ENCODE data around the gene DHRS7C.

Gene DHRS7C

DNA sequence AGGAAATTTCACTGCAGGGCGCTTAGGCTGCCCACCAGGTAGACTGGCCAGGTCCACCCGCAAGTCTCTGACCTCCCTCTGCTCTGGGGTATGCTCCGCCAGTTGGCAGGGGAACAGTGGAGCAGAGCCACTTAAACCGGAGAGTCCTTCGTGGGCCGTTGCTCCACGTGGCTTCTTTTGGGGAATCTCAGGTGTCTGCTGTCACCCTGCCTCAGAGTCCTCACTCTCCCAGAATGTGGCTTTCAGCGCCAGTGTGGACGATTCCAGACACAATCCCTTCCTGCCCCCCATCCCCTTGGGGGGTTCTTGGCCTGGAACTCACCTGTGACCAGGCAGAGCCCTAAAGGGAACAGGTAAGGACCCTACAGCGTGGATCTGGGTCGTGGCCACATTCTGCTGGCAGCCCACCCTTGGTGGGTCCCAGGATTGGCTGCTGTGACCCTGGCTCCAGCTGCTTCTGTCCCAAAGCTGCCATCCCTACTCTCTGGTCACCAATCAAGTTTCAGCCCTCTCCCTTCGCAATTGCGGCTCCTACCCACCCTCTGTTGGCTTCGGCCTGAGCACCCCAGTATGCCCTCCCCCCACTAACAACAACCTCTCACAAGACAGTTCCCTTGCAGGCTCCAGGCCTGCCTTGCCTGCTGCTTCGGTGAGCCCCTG, 22.2 kb downstream of the DHRS7C start:
- Histone ChIP-seq H3K4me3 (ENCODE audit: low read depth in 1 of 5, low read length in 5 of 5) (no peak overlapping the region), H3K9me3 (ENCODE audit: control insufficient read depth in 5 of 5, low read length in 5 of 5) (no peaks in the 10 kb centered on the region), H3K9ac (ENCODE audit: low read length in 5 of 5) (no peak overlapping the region), H3K4me1 (ENCODE audit: control insufficient read depth in 5 of 5, insufficient read depth in 5 of 5, low read length in 5 of 5) (peaks cover 2 to 24% (median 15%) of the 10 kb centered on the region in 5 donors), H3K27ac (ENCODE audit: low read depth, low read length) (no peak overlapping the region), H3K27me3 (ENCODE audit: control insufficient read depth in 5 of 5, insufficient read depth in 4 of 5, low read length in 5 of 5) (no peaks in the 10 kb centered on the region), H3K36me3 (ENCODE audit: control insufficient read depth in 5 of 5, insufficient read depth in 5 of 5, low read length in 5 of 5) (no peaks in the 10 kb centered on the region)

DNA sequence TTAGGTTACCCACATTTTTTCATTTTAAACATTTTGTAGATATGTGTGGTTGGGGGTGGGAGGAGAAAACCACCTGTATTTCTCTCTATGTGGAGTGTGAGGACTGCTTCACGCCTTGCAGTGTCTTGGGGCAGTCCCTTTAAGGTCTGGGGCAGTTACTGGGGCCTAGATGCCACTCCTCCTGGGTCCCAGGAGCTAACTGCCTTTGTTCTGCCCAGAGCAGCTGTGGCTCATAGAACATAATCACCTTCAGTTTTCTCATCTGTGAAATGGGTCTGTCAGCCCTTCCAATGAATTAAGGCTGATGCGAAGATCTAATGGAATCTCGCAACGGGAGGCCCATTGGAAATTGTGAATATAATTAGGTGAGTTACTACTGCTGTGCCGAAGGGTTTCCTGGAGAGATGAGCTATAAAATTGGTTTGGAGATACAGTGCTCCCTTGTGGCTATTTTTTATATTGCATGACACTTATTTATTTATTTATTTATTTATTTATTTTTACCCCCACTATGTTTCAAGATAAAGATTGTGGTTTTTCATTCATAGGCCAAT, 22.9 kb downstream of the DHRS7C start:
- H3K27me3 ChIP-seq (ENCODE audit: control insufficient read depth in 5 of 5, insufficient read depth in 4 of 5, low read length in 5 of 5), result no peaks in the 10 kb centered on the region
- no peak overlapping the region for H3K9ac ChIP-seq (ENCODE audit: low read length in 5 of 5)
- H3K4me3 ChIP-seq (ENCODE audit: low read depth in 1 of 5, low read length in 5 of 5), result no peak overlapping the region
- H3K27ac ChIP-seq (ENCODE audit: low read depth, low read length), result no peak overlapping the region
- H3K36me3 ChIP-seq (ENCODE audit: control insufficient read depth in 5 of 5, insufficient read depth in 5 of 5, low read length in 5 of 5), result no peaks in the 10 kb centered on the region
- no peaks in the 10 kb centered on the region for H3K9me3 ChIP-seq (ENCODE audit: control insufficient read depth in 5 of 5, low read length in 5 of 5)
- peaks cover 2 to 31% (median 20%) of the 10 kb centered on the region in 5 donors for H3K4me1 ChIP-seq (ENCODE audit: control insufficient read depth in 5 of 5, insufficient read depth in 5 of 5, low read length in 5 of 5)

DNA sequence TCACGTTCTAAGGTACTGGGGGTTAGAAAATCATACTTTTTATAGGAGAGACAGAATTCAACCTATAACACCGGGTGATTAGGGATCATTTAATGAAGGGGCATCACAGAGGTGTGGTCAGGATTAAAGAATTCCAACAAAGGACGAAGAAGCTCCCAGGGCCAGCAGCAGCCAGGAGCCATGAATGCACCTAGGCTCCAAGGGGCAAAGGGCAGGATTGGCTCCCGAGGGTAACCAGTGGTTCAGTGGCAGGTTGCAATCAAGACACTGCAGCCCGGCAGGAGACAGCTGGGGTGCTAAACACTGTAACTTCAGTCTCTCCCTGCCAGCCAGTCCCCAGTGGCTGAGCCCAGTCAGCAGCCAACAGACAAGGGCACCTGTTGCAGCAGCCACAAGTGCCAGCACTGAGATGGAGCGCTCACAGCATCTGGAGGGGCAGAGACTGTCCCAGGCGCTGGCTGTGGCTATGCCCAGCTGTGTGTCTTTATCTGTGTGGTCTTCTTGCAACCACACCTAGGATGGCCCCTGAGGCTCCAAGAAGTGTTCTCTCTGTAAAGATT, 23.9 kb downstream of the DHRS7C start:
- Histone ChIP-seq H3K27ac (ENCODE audit: low read depth, low read length) (no peak overlapping the region), H3K9me3 (ENCODE audit: control insufficient read depth in 5 of 5, low read length in 5 of 5) (no peaks in the 10 kb centered on the region), H3K4me3 (ENCODE audit: low read depth in 1 of 5, low read length in 5 of 5) (no peak overlapping the region), H3K36me3 (ENCODE audit: control insufficient read depth in 5 of 5, insufficient read depth in 5 of 5, low read length in 5 of 5) (no peaks in the 10 kb centered on the region), H3K9ac (ENCODE audit: low read length in 5 of 5) (no peak overlapping the region), H3K4me1 (ENCODE audit: control insufficient read depth in 5 of 5, insufficient read depth in 5 of 5, low read length in 5 of 5) (peaks cover 2 to 33% (median 20%) of the 10 kb centered on the region in 5 donors), H3K27me3 (ENCODE audit: control insufficient read depth in 5 of 5, insufficient read depth in 4 of 5, low read length in 5 of 5) (no peaks in the 10 kb centered on the region)

GRCh38 chr17:9766970-9767369, 24.4 kb downstream of the DHRS7C start:
- H3K4me1 ChIP-seq (ENCODE audit: control insufficient read depth in 5 of 5, insufficient read depth in 5 of 5, low read length in 5 of 5), result peaks cover 2 to 33% (median 20%) of the 10 kb centered on the region in 5 donors
- H3K27ac ChIP-seq (ENCODE audit: low read depth, low read length), result no peak overlapping the region
- no peak overlapping the region for H3K9ac ChIP-seq (ENCODE audit: low read length in 5 of 5)
- H3K36me3 ChIP-seq (ENCODE audit: control insufficient read depth in 5 of 5, insufficient read depth in 5 of 5, low read length in 5 of 5), result no peaks in the 10 kb centered on the region
- H3K9me3 ChIP-seq (ENCODE audit: control insufficient read depth in 5 of 5, low read length in 5 of 5), result no peaks in the 10 kb centered on the region
- H3K27me3 ChIP-seq (ENCODE audit: control insufficient read depth in 5 of 5, insufficient read depth in 4 of 5, low read length in 5 of 5), result no peaks in the 10 kb centered on the region
- no peak overlapping the region for H3K4me3 ChIP-seq (ENCODE audit: low read depth in 1 of 5, low read length in 5 of 5)

GRCh38 chr17:9765322-9765721, 26.1 kb downstream of the DHRS7C start:
- no peak overlapping the region for H3K9ac ChIP-seq (ENCODE audit: low read length in 5 of 5)
- H3K27me3 ChIP-seq (ENCODE audit: control insufficient read depth in 5 of 5, insufficient read depth in 4 of 5, low read length in 5 of 5), result no peaks in the 10 kb centered on the region
- H3K4me1 ChIP-seq (ENCODE audit: control insufficient read depth in 5 of 5, insufficient read depth in 5 of 5, low read length in 5 of 5), result peaks cover 2 to 33% (median 20%) of the 10 kb centered on the region in 5 donors
- no peaks in the 10 kb centered on the region for H3K36me3 ChIP-seq (ENCODE audit: control insufficient read depth in 5 of 5, insufficient read depth in 5 of 5, low read length in 5 of 5)
- no peak overlapping the region for H3K4me3 ChIP-seq (ENCODE audit: low read depth in 1 of 5, low read length in 5 of 5)
- H3K9me3 ChIP-seq (ENCODE audit: control insufficient read depth in 5 of 5, low read length in 5 of 5), result no peaks in the 10 kb centered on the region
- H3K27ac ChIP-seq (ENCODE audit: low read depth, low read length), result no peak overlapping the region

GRCh38 chr17:9763643-9764042, 27.7 kb downstream of the DHRS7C start:
- no peak overlapping the region for H3K9ac ChIP-seq (ENCODE audit: low read length in 5 of 5)
- H3K27me3 ChIP-seq (ENCODE audit: control insufficient read depth in 5 of 5, insufficient read depth in 4 of 5, low read length in 5 of 5), result no peaks in the 10 kb centered on the region
- no peaks in the 10 kb centered on the region for H3K36me3 ChIP-seq (ENCODE audit: control insufficient read depth in 5 of 5, insufficient read depth in 5 of 5, low read length in 5 of 5)
- peak overlapping the region; percentile 83 for H3K27ac ChIP-seq (ENCODE audit: low read depth, low read length)
- H3K4me3 ChIP-seq (ENCODE audit: low read depth in 1 of 5, low read length in 5 of 5), result no peak overlapping the region
- H3K9me3 ChIP-seq (ENCODE audit: control insufficient read depth in 5 of 5, low read length in 5 of 5), result no peaks in the 10 kb centered on the region
- H3K4me1 ChIP-seq (ENCODE audit: control insufficient read depth in 5 of 5, insufficient read depth in 5 of 5, low read length in 5 of 5), result peaks cover 2 to 33% (median 20%) of the 10 kb centered on the region in 5 donors

DNA sequence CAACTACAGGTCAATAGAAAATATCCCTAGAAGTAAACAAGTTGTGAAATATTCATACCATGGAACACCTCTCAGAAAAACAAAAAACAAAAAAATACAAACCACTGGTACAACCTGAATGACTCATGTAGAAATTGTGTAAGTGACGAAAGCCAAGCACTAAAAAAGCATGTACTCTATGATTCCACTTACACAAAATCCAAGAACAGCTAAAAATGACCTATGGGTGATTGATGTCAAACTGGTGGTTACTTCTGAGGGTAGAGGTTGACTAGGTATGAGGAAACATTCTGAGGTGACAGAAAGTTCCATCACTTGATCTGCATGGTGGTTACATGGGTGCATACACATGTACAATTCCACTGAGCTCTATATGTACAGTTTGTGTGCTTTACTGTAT, 31.1 kb downstream of the DHRS7C start:
- H3K4me1 ChIP-seq (ENCODE audit: control insufficient read depth in 5 of 5, insufficient read depth in 5 of 5, low read length in 5 of 5), result peaks cover 2 to 10% (median 8%) of the 10 kb centered on the region in 5 donors
- no peak overlapping the region for H3K9ac ChIP-seq (ENCODE audit: low read length in 5 of 5)
- H3K9me3 ChIP-seq (ENCODE audit: control insufficient read depth in 5 of 5, low read length in 5 of 5), result peaks cover 0 to under 1% (median 0%) of the 10 kb centered on the region in 5 donors
- no peak overlapping the region for H3K27ac ChIP-seq (ENCODE audit: low read depth, low read length)
- no peak overlapping the region for H3K4me3 ChIP-seq (ENCODE audit: low read depth in 1 of 5, low read length in 5 of 5)
- no peaks in the 10 kb centered on the region for H3K27me3 ChIP-seq (ENCODE audit: control insufficient read depth in 5 of 5, insufficient read depth in 4 of 5, low read length in 5 of 5)
- no peaks in the 10 kb centered on the region for H3K36me3 ChIP-seq (ENCODE audit: control insufficient read depth in 5 of 5, insufficient read depth in 5 of 5, low read length in 5 of 5)

DNA sequence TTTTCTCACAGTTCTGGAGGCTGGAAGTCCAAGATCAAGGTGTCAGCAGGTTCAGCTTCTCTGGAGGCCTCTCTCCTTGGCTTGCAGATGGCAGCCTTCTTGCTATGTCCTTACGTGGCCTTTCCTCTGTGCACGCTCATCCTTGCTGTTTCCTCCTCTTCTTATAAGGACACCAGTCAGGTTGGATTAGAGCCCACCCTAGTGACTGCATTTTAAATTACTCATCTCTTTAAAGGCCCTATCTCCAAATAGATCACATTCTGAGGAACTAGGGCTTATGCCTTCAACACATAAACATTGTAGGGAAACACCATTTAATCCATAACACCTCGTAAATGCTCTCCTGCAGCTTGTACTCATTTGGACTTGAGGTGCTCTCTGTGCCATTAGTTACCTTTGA, 36.3 kb downstream of the DHRS7C start:
- H3K27ac ChIP-seq (ENCODE audit: low read depth, low read length), result no peak overlapping the region
- no peaks in the 10 kb centered on the region for H3K36me3 ChIP-seq (ENCODE audit: control insufficient read depth in 5 of 5, insufficient read depth in 5 of 5, low read length in 5 of 5)
- H3K9ac ChIP-seq (ENCODE audit: low read length in 5 of 5), result no peak overlapping the region
- H3K4me3 ChIP-seq (ENCODE audit: low read depth in 1 of 5, low read length in 5 of 5), result no peak overlapping the region
- H3K27me3 ChIP-seq (ENCODE audit: control insufficient read depth in 5 of 5, insufficient read depth in 4 of 5, low read length in 5 of 5), result peaks cover 0 to 2% (median 0%) of the 10 kb centered on the region in 5 donors
- H3K9me3 ChIP-seq (ENCODE audit: control insufficient read depth in 5 of 5, low read length in 5 of 5), result peaks cover 0 to 5% (median 0%) of the 10 kb centered on the region in 5 donors
- H3K4me1 ChIP-seq (ENCODE audit: control insufficient read depth in 5 of 5, insufficient read depth in 5 of 5, low read length in 5 of 5), result peaks cover 0 to 9% (median 8%) of the 10 kb centered on the region in 5 donors

GRCh38 chr17:9750524-9750923, 40.9 kb downstream of the DHRS7C start:
- Histone ChIP-seq H3K36me3 (ENCODE audit: control insufficient read depth in 5 of 5, insufficient read depth in 5 of 5, low read length in 5 of 5) (no peaks in the 10 kb centered on the region), H3K9me3 (ENCODE audit: control insufficient read depth in 5 of 5, low read length in 5 of 5) (peaks cover 0 to 5% (median 0%) of the 10 kb centered on the region in 5 donors), H3K4me1 (ENCODE audit: control insufficient read depth in 5 of 5, insufficient read depth in 5 of 5, low read length in 5 of 5) (peaks cover 0 to 19% (median 9%) of the 10 kb centered on the region in 5 donors), H3K4me3 (ENCODE audit: low read depth in 1 of 5, low read length in 5 of 5) (peak overlapping the region in 1 of 5 donors; percentile 19), H3K27ac (ENCODE audit: low read depth, low read length) (no peak overlapping the region), H3K27me3 (ENCODE audit: control insufficient read depth in 5 of 5, insufficient read depth in 4 of 5, low read length in 5 of 5) (peaks cover 0 to 2% (median 0%) of the 10 kb centered on the region in 5 donors), H3K9ac (ENCODE audit: low read length in 5 of 5) (no peak overlapping the region)

GRCh38 chr17:9729735-9730420, 61.5 kb downstream of the DHRS7C start:
- H3K4me1 ChIP-seq (ENCODE audit: control insufficient read depth in 5 of 5, insufficient read depth in 5 of 5, low read length in 5 of 5), result no peaks in the 10 kb centered on the region
- H3K27me3 ChIP-seq (ENCODE audit: control insufficient read depth in 5 of 5, insufficient read depth in 4 of 5, low read length in 5 of 5), result peaks cover 4 to 23% (median 15%) of the 10 kb centered on the region in 5 donors
- no peak overlapping the region for H3K27ac ChIP-seq (ENCODE audit: low read depth, low read length)
- H3K36me3 ChIP-seq (ENCODE audit: control insufficient read depth in 5 of 5, insufficient read depth in 5 of 5, low read length in 5 of 5), result no peaks in the 10 kb centered on the region
- H3K9ac ChIP-seq (ENCODE audit: low read length in 5 of 5), result no peak overlapping the region
- no peak overlapping the region for H3K4me3 ChIP-seq (ENCODE audit: low read depth in 1 of 5, low read length in 5 of 5)
- no peaks in the 10 kb centered on the region for H3K9me3 ChIP-seq (ENCODE audit: control insufficient read depth in 5 of 5, low read length in 5 of 5)
